T-cell (primary cell): ENCODE measurements around the gene BOLA2. TPM values are rescaled to one million over a fixed set of nuclear protein-coding genes. Genes with fewer than 3 reads are reported as not detected.
"Not testable (repeated sequence)": the region's sequence is repeated elsewhere in the genome, so short reads cannot be mapped to it uniquely, and the experiment has no call there.

Experiments used
- ATAC-seq, 4 experiments: fragments of 200-7000 bp in 3 of 4; fragments of 150-1000 bp in 1 of 4; cut with Tn5 transposase; replicated peaks in 1 of 4; 1 replicate in 3 of 4; 2 replicates in 1 of 4; pipeline ENCODE4 v1.10.0; 2021; ENCODE audit warnings: moderate library complexity in 3 of 4, mild to moderate bottlenecking in 2 of 4, moderate number of reproducible peaks in 1 of 4
- CTCF ChIA-PET, 2 donors: fragments of 300-600 bp; sonication (Branson Sonifier 250); formaldehyde crosslinking; loops; one replicate each; lab custom pipeline; 2022; ENCODE audit warnings: antibody characterized with exemption in 2 of 2; lab: Charles Lee
- POLR2A ChIA-PET, 2 donors: fragments of 300-600 bp; sonication (Branson Sonifier 250); formaldehyde crosslinking; loops; one replicate each; lab custom pipeline; 2022; ENCODE audit warnings: antibody characterized with exemption in 2 of 2; lab: Charles Lee
- DNase-seq, 35 experiments: peaks; one replicate each; pipeline versions ENCODE4 v3.0.0 to v3.0.0-alpha.2; 2013 to 2023
- H3K27ac ChIP-seq: one replicate; pipeline ENCODE4 v1.5.1; 2013; ENCODE audit warnings: low read length
- H3K27me3 ChIP-seq, 2 experiments: replicated peaks in 1 of 2; 1 replicate in 1 of 2; 2 replicates in 1 of 2; pipeline versions ENCODE4 v1.6.1 to v1.7.0; 2013; ENCODE audit warnings: low read length in 1 of 2, mixed read lengths in 1 of 2; ENCODE audit not compliant: control insufficient read depth in 2 of 2, insufficient read depth in 2 of 2; ENCODE audit errors: extremely low read depth in 1 of 2
- H3K36me3 ChIP-seq, 2 donors: 1 replicate in 1 of 2; 2 replicates in 1 of 2; pipeline versions ENCODE4 v1.6.1 to v1.7.0; 2013; ENCODE audit warnings: low read length in 1 of 2; ENCODE audit not compliant: control insufficient read depth in 2 of 2, insufficient read depth in 1 of 2; ENCODE audit errors: extremely low read depth in 1 of 2
- H3K4me1 ChIP-seq, 2 experiments: 1 replicate in 1 of 2; 2 replicates in 1 of 2; pipeline versions ENCODE4 v1.6.1 to v1.7.0; 2013; ENCODE audit warnings: low read length in 2 of 2, mixed read lengths in 1 of 2; ENCODE audit not compliant: insufficient read depth in 2 of 2, control insufficient read depth in 1 of 2; ENCODE audit errors: extremely low read depth in 1 of 2
- H3K4me3 ChIP-seq, 2 donors: 1 replicate in 1 of 2; 2 replicates in 1 of 2; pipeline versions ENCODE4 v1.5.1 to v1.7.0; 2013; ENCODE audit warnings: mild to moderate bottlenecking in 2 of 2, low read length in 1 of 2, moderate library complexity in 1 of 2; ENCODE audit not compliant: control insufficient read depth in 1 of 2; ENCODE audit errors: extremely low read depth in 1 of 2
- H3K9me3 ChIP-seq: 2 replicates; pipeline ENCODE4 v1.7.0; 2013
- H3K27ac Mint-ChIP-seq, 2 donors: one replicate each; pipeline ENCODE4 v1.8.0; 2020 to 2021; ENCODE audit warnings: mild to moderate bottlenecking in 2 of 2, mixed read lengths in 2 of 2
- H3K27me3 Mint-ChIP-seq, 2 donors: one replicate each; pipeline ENCODE4 v1.8.0; 2021 to 2022; ENCODE audit warnings: mixed read lengths in 2 of 2
- H3K36me3 Mint-ChIP-seq: one replicate; pipeline ENCODE4 v1.8.0; 2021; ENCODE audit warnings: mixed read lengths
- H3K4me1 Mint-ChIP-seq, 3 donors: one replicate each; pipeline ENCODE4 v1.8.0; 2020 to 2022; ENCODE audit warnings: mixed read lengths in 3 of 3, mild to moderate bottlenecking in 1 of 3
- H3K4me3 Mint-ChIP-seq, 3 donors: one replicate each; pipeline ENCODE4 v1.8.0; 2020 to 2022; ENCODE audit warnings: mild to moderate bottlenecking in 3 of 3, mixed read lengths in 3 of 3, moderate library complexity in 3 of 3
- H3K9me3 Mint-ChIP-seq, 3 donors: one replicate each; pipeline ENCODE4 v1.8.0; 2020 to 2022; ENCODE audit warnings: mixed read lengths in 3 of 3
- WGBS: methylation state at CpG from one replicate; pipeline ENCODE4 v1.1.5; 2013; ENCODE audit warnings: missing lambda C conversion rate; ENCODE audit not compliant: insufficient coverage; 5-methylcytosine and 5-hydroxymethylcytosine counted together
- total RNA-seq, 35 experiments: library from RNA in 6 of 35; stranded (reverse) in 6 of 35; fragments of 120-200 nt in 1 of 35; gene quantifications; one replicate each; pipeline versions ENCODE4 v1.2.1 to v1.2.4 and lab custom pipeline; 2013 to 2026

Gene BOLA2
- total RNA-seq, 5 donors from 2014 or later (not counting 1 experiment from before 2014, with no cell fraction given), result 3.4 to 15.5 (median 9.1) TPM

GRCh38 chr16:29425390-29425789 is 28.8 kb downstream of the BOLA2 start:
- H3K27me3 ChIP-seq, H3K27ac Mint-ChIP-seq, H3K9me3 ChIP-seq, CTCF ChIA-PET, H3K4me1 Mint-ChIP-seq, H3K9me3 Mint-ChIP-seq, ATAC-seq, H3K4me1 ChIP-seq, H3K27ac ChIP-seq, H3K36me3 ChIP-seq, POLR2A ChIA-PET, H3K4me3 Mint-ChIP-seq, H3K36me3 Mint-ChIP-seq, DNase-seq, H3K27me3 Mint-ChIP-seq, H3K4me3 ChIP-seq: not testable (repeated sequence)
- WGBS, result no CpG with 5 or more reads among the region's 3 CpGs

GRCh38 chr16:29423587-29423986 is 30.6 kb downstream of the BOLA2 start:
- H3K27me3 Mint-ChIP-seq, H3K4me3 ChIP-seq, H3K27ac Mint-ChIP-seq, H3K4me3 Mint-ChIP-seq, CTCF ChIA-PET, H3K27ac ChIP-seq, H3K36me3 ChIP-seq, H3K36me3 Mint-ChIP-seq, ATAC-seq, POLR2A ChIA-PET, H3K4me1 ChIP-seq, H3K27me3 ChIP-seq, H3K9me3 ChIP-seq, DNase-seq, H3K4me1 Mint-ChIP-seq, H3K9me3 Mint-ChIP-seq: not testable (repeated sequence)
- no CpG with 5 or more reads among the region's 2 CpGs for WGBS

DNA sequence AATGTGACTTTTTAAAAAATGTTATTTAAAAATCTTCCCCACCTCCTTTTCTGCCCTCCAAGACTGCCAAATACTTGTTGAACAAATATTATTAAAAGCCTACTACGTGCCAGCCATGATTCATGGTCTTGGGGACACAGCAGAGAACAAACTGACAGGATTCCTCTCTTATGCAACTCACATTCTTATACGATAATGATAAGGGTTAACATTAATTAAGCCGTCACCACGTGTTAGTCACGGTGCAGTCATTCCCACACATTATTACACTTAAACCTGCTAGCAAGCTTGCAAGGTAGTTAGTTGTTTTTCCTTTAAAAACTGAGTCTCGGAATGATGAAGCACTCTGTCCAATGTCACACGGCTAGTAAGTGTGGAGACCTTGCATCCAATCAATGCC is 48.9 kb downstream of the BOLA2 start:
- H3K27me3 ChIP-seq, DNase-seq, H3K36me3 ChIP-seq, CTCF ChIA-PET, H3K27me3 Mint-ChIP-seq, H3K27ac Mint-ChIP-seq, H3K4me1 Mint-ChIP-seq, POLR2A ChIA-PET, H3K4me3 ChIP-seq, H3K4me3 Mint-ChIP-seq, ATAC-seq, H3K27ac ChIP-seq, H3K36me3 Mint-ChIP-seq, H3K9me3 ChIP-seq, H3K4me1 ChIP-seq, H3K9me3 Mint-ChIP-seq: not testable (repeated sequence)
- no CpG with 5 or more reads among the region's 7 CpGs for WGBS

Other genes starting within 250 kb of the BOLA2 start
- gene NPIPB11, start 47.6 kb downstream of the BOLA2 start, total RNA-seq, result 1 to 10 TPM; 1.7 to 2.7 (median 2.4) TPM
- 10 to 100 TPM; 13.5 to 38.4 (median 31.9) TPM for gene SLX1B, start 182 bp upstream of the BOLA2 start, total RNA-seq
- gene SULT1A4, start 5.6 kb upstream of the BOLA2 start, total RNA-seq, result 1 to 10 TPM; 1.1 to 4.4 (median 3.5) TPM
- gene NPIPB12, start 52.1 kb upstream of the BOLA2 start, total RNA-seq, result 100 to 1,000 TPM in 3 of 5 donors, 10 to 100 TPM in 2; 71.0 to 138 (median 102) TPM
- gene SPN, start 208.9 kb upstream of the BOLA2 start, total RNA-seq, result 100 to 1,000 TPM; 124 to 172 (median 161) TPM
- gene QPRT, start 224.8 kb upstream of the BOLA2 start, total RNA-seq, result 1 to 10 TPM; 1.4 to 2.5 (median 2.1) TPM